Ectodermal cell (in vitro differentiated cells): ENCODE data around the gene PARP2.

Source experiments
- H3K27ac ChIP-seq: 2 replicates; pipeline ENCODE4 v1.7.0; 2013; ENCODE audit warnings: mild to moderate bottlenecking, low read depth, low read length; ENCODE audit not compliant: insufficient read depth, poor library complexity, severe bottlenecking
- H3K27me3 ChIP-seq: 2 replicates; pipeline ENCODE4 v1.7.0; 2013; ENCODE audit warnings: mild to moderate bottlenecking, low read length; ENCODE audit not compliant: insufficient read depth, control insufficient read depth, poor library complexity, severe bottlenecking
- H3K36me3 ChIP-seq: one replicate; pipeline ENCODE4 v1.7.0; 2013; ENCODE audit warnings: low read length; ENCODE audit not compliant: control insufficient read depth, insufficient read depth
- H3K4me1 ChIP-seq: one replicate; pipeline ENCODE4 v1.7.0; 2013; ENCODE audit warnings: low read length; ENCODE audit not compliant: control insufficient read depth, insufficient read depth
- H3K4me3 ChIP-seq: 2 replicates; pipeline ENCODE4 v1.7.0; 2013; ENCODE audit warnings: low read depth, low read length, control low read depth; ENCODE audit not compliant: insufficient read depth
- H3K9me3 ChIP-seq: 2 replicates; pipeline ENCODE4 v1.7.0; 2013; ENCODE audit warnings: mild to moderate bottlenecking, low read length, moderate library complexity; ENCODE audit not compliant: control insufficient read depth
- WGBS, 2 experiments: methylation state at CpG; one replicate each; pipeline ENCODE4 v1.1.7; 2013; ENCODE audit warnings: missing lambda C conversion rate in 2 of 2; 5-methylcytosine and 5-hydroxymethylcytosine counted together

Gene PARP2

GRCh38 chr14:20377171-20377570 lies 33.7 kb downstream of the PARP2 start:
- H3K36me3 ChIP-seq: peaks cover 39% of the 10 kb centered on the region
- no peak overlapping the region for H3K4me3 ChIP-seq
- H3K27me3 ChIP-seq: no peaks in the 10 kb centered on the region
- 97 to 100% methylated on average over 2 of the region's 2 CpGs for WGBS, 2 experiments
- no peaks in the 10 kb centered on the region for H3K9me3 ChIP-seq
- H3K27ac ChIP-seq: no peak overlapping the region
- H3K4me1 ChIP-seq: no peaks in the 10 kb centered on the region

GRCh38 chr14:20379743-20380142 lies 36.3 kb downstream of the PARP2 start:
- Histone ChIP-seq H3K27ac (no peak overlapping the region), H3K27me3 (no peaks in the 10 kb centered on the region), H3K4me1 (no peaks in the 10 kb centered on the region), H3K9me3 (no peaks in the 10 kb centered on the region), H3K4me3 (no peak overlapping the region), H3K36me3 (peaks cover 32% of the 10 kb centered on the region)
- 87 to 94% methylated on average over 1 of the region's 1 CpG for WGBS, 2 experiments

GRCh38 chr14:20380681-20381080 lies 37.2 kb downstream of the PARP2 start:
- H3K9me3 ChIP-seq: no peaks in the 10 kb centered on the region
- no peaks in the 10 kb centered on the region for H3K27me3 ChIP-seq
- no peak overlapping the region for H3K27ac ChIP-seq
- peaks cover 32% of the 10 kb centered on the region for H3K36me3 ChIP-seq
- 91 to 95% methylated on average over 6 of the region's 6 CpGs for WGBS, 2 experiments
- no peaks in the 10 kb centered on the region for H3K4me1 ChIP-seq
- H3K4me3 ChIP-seq: no peak overlapping the region

- WGBS, 2 experiments: 91 to 94% methylated on average over 7 of the region's 7 CpGs
- H3K27me3 ChIP-seq: no peaks in the 10 kb centered on the region
- no peak overlapping the region for H3K4me3 ChIP-seq
- H3K9me3 ChIP-seq: no peaks in the 10 kb centered on the region
- no peaks in the 10 kb centered on the region for H3K4me1 ChIP-seq
- no peak overlapping the region for H3K27ac ChIP-seq
- H3K36me3 ChIP-seq: peaks cover 27% of the 10 kb centered on the region
Measured at GRCh38 chr14:20381341-20381740, 37.9 kb downstream of the PARP2 start.

GRCh38 chr14:20382526-20382925 lies 39.1 kb downstream of the PARP2 start:
- H3K4me1 ChIP-seq: no peaks in the 10 kb centered on the region
- H3K27ac ChIP-seq: no peak overlapping the region
- peaks cover 27% of the 10 kb centered on the region for H3K36me3 ChIP-seq
- H3K9me3 ChIP-seq: no peaks in the 10 kb centered on the region
- no peaks in the 10 kb centered on the region for H3K27me3 ChIP-seq
- WGBS, 2 experiments: 92 to 96% methylated on average over 12 of the region's 12 CpGs
- H3K4me3 ChIP-seq: no peak overlapping the region

GRCh38 chr14:20383032-20383431 lies 39.6 kb downstream of the PARP2 start:
- WGBS, 2 experiments: 91 to 97% methylated on average over 10 of the region's 10 CpGs
- Histone ChIP-seq H3K4me1 (no peaks in the 10 kb centered on the region), H3K27me3 (no peaks in the 10 kb centered on the region), H3K36me3 (peaks cover 25% of the 10 kb centered on the region), H3K4me3 (no peak overlapping the region), H3K9me3 (no peaks in the 10 kb centered on the region), H3K27ac (no peak overlapping the region)

GRCh38 chr14:20383636-20384035 lies 40.2 kb downstream of the PARP2 start:
- no peaks in the 10 kb centered on the region for H3K27me3 ChIP-seq
- H3K9me3 ChIP-seq: no peaks in the 10 kb centered on the region
- WGBS, 2 experiments: 93% methylated on average over 5 of the region's 5 CpGs
- no peaks in the 10 kb centered on the region for H3K4me1 ChIP-seq
- H3K27ac ChIP-seq: no peak overlapping the region
- H3K4me3 ChIP-seq: no peak overlapping the region
- H3K36me3 ChIP-seq: peaks cover 21% of the 10 kb centered on the region

GRCh38 chr14:20384321-20384720 lies 40.9 kb downstream of the PARP2 start:
- no peaks in the 10 kb centered on the region for H3K9me3 ChIP-seq
- no peak overlapping the region for H3K4me3 ChIP-seq
- H3K36me3 ChIP-seq: peaks cover 23% of the 10 kb centered on the region
- no peak overlapping the region for H3K27ac ChIP-seq
- H3K27me3 ChIP-seq: no peaks in the 10 kb centered on the region
- H3K4me1 ChIP-seq: no peaks in the 10 kb centered on the region
- 86 to 87% methylated on average over 7 of the region's 7 CpGs for WGBS, 2 experiments

GRCh38 chr14:20384886-20385285 lies 41.5 kb downstream of the PARP2 start:
- Histone ChIP-seq H3K27me3 (no peaks in the 10 kb centered on the region), H3K27ac (no peak overlapping the region), H3K36me3 (peaks cover 22% of the 10 kb centered on the region), H3K9me3 (no peaks in the 10 kb centered on the region), H3K4me1 (no peaks in the 10 kb centered on the region), H3K4me3 (no peak overlapping the region)
- 93 to 94% methylated on average over 5 of the region's 5 CpGs for WGBS, 2 experiments

- Histone ChIP-seq H3K9me3 (no peaks in the 10 kb centered on the region), H3K4me3 (no peak overlapping the region), H3K36me3 (peaks cover 30% of the 10 kb centered on the region), H3K4me1 (no peaks in the 10 kb centered on the region), H3K27ac (no peak overlapping the region), H3K27me3 (no peaks in the 10 kb centered on the region)
- 94 to 96% methylated on average over 17 of the region's 17 CpGs for WGBS, 2 experiments
Measured at GRCh38 chr14:20386276-20386855, 42.9 kb downstream of the PARP2 start.

GRCh38 chr14:20387576-20387975 lies 44.1 kb downstream of the PARP2 start:
- Histone ChIP-seq H3K4me1 (no peaks in the 10 kb centered on the region), H3K27me3 (no peaks in the 10 kb centered on the region), H3K9me3 (no peaks in the 10 kb centered on the region), H3K4me3 (no peak overlapping the region), H3K27ac (no peak overlapping the region), H3K36me3 (peaks cover 21% of the 10 kb centered on the region)
- 84 to 85% methylated on average over 6 of the region's 6 CpGs for WGBS, 2 experiments
